NCI-H510A treated with DMSO at 0.1 percent for 48 hours (cell line): Measurements from ENCODE around the gene C2orf92.

ENCODE experiments used
- DNase-seq: peaks from one replicate; lab custom pipeline; 2025; lab: John Stamatoyannopoulos, UW

The C2orf92 gene

GRCh38 chr2:97714084-97714949 lies 44.8 kb downstream of the C2orf92 start:
- no peak for DNase-seq

GRCh38 chr2:97714950-97715652 lies 45.6 kb downstream of the C2orf92 start:
- no peak for DNase-seq

DNA sequence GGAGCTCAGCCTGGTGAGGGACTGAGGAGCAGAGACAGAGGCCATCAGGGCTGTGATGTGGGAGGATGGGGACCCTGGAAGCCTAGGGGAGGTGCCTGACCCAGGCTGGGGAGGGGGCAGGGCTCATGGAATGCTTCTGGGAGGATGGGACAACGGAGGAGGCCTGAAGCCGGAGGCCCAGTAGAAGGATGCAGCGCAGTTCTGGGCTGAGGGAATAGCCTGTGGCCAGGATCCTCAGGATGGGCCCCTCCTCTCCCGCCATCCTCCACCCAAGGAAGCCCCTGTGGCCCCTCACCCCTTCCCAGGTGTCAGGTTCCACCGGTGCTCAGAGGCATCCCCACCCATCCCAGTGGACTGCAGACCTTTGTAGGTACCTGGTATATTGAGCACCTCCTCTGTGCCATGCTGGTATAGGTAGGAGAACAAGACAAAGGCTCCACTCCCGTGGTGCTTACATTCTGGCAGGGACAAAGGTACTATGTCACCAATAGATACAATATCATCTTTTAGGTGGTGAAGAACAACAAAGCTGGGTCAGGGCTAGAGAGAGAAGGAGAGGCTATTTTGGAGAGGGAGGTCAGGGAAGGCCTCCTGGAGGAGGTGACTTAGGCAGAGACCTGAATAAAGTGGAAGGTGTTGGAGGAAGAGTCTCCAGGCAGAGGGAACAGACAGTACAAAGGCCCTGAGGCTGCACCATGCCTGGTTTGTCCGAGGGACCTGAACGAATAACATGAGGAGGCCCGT lies 46.6 kb downstream of the C2orf92 start:
- no peak for DNase-seq

DNA sequence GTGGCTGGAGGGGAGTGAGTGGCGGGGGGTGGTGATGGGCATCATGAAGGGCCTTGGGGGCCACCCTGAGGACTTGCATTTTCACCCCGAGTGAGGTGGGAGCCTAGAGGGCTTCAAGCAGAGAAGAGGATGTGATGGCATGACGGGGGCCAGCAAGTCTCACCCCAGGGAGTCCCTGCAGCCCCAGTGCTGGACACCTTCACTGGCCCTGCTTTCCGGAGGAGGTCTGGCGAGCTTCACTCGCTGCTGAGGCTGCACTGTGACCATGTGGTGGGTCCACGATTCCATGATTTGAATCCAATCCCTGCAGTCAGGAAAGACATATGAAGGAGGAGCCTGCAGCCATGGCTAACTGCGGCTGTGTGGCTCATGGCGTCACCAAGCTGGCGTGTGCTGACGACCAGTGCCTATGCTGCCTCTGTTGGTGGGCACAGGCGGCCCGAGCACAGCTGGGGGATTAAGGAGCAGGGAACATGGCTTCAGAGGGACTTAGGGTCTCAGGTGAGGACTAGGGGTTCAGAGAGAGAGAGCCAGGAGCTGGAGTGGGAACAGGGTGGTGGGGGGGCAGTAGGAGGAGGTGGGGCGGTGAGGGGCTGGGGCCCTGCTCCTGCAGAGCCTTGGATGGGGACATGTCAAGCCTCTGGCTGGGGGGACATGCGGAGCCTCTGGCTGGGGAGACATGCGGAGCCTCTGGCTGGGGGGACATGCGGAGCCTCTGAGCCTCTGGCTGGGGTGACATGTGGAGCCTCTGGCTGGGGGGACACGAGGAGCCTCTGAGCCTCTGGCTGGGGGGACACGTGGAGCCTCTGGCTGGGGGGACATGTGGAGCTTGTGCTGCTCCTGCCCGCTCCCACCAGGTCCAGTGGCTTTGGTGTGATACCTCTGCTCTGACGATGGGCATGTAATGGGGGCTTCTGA lies 47.4 kb downstream of the C2orf92 start:
- no peak for DNase-seq

- no peak for DNase-seq
Observed at GRCh38 chr2:97717613-97717995, 48.1 kb downstream of the C2orf92 start.

DNA sequence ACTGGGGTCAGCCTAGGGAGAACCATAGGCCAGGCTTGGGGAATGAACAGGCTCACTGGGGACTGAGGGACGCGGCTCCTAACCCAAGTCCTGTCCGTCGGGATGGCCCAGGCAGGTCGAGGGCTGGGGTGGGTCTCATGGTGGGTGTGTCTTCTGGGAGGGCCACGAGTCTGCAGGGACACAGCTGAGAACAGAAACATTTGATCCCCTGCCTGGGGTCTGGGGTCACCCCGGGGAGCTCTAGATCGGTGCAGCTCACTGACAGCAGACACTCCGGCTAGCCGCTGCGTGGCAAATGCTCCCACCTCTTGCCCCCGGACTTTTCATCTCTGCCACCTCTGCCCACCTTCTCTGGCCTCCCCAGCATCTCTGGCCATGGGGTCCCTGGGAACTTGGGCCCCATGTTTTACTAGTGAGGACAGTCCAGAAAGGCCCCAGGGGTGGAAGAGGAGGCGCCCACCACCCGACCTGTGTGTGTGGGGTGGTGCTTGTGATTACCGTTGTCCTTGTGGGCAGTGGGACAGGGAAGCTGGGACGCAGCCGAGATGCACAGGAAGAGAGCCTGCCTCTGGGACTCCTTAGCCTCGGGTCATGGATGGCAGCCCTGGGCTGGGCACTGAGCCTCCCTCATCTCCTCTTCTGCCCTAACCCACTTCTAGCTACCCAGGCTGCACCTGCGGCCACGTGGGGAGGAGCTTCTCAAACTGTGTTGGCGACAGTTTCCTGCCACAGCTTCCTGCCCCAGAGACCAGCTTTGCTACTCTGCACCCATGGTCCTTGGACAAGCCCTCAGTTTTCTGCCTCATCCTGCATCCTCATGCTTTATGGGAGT lies 48.8 kb downstream of the C2orf92 start:
- no peak for DNase-seq

DNA sequence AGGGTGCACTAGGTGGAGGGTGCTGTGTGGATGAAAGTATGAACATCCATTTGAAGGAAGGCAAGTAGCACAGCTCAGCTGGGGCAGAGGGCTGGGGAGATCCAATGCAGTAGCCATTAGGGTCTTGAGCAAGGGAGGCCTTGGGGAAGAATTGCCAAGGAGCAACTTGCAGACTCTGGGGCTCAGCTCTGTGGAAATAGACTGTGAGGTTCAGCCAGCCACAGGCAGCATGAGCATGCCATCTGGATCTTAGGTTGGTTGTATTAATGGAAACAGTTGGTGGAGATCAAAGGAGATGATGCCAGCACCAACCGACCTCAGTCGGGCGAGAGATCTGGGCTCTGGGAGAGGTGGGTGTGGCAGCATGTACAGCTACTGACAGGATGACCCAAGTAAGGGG lies 49.4 kb downstream of the C2orf92 start:
- DNase-seq: no peak

DNA sequence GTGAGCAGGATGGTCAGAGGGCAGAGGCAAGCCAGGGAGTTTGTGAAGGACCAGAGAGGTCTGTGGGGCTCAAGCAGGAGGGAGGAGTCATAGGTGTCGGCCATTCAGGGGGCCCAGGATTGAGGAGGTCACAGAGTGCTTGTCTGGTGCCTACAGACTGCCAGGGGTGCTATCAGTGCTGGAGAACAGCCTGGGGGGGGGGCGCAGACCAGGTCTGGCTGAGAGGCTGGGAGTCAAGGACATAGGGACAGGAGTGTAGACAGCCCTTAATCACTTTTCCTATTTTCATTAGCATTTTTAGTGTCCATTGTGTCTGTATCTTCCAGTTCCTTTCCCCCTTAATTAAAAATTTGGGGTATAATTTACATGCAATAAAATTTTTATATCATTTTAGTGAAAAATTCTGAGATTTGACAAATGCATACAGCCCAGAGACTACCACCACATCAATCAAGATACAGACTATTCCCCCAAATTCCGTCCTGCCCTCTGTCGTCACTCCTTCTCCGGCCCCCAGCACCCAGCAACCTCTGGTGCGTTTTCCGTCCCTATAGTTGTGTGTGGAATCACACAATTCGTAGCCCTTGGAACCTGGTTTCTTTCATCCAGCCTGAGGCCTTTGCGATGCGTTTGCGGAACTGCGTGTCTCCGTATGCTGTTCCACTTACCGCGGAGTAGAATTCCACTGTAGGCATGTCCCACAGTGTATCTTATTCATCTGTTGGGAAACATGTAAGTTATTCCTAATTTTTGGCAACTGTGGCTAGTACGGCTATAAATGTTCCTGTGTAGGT lies 50.0 kb downstream of the C2orf92 start:
- no peak for DNase-seq

- DNase-seq: no peak
Observed at GRCh38 chr2:97720746-97721145, 51.2 kb downstream of the C2orf92 start.

GRCh38 chr2:97722227-97722626 lies 52.7 kb downstream of the C2orf92 start:
- DNase-seq: no peak

GRCh38 chr2:97723156-97724072 lies 53.9 kb downstream of the C2orf92 start:
- DNase-seq: no peak

DNA sequence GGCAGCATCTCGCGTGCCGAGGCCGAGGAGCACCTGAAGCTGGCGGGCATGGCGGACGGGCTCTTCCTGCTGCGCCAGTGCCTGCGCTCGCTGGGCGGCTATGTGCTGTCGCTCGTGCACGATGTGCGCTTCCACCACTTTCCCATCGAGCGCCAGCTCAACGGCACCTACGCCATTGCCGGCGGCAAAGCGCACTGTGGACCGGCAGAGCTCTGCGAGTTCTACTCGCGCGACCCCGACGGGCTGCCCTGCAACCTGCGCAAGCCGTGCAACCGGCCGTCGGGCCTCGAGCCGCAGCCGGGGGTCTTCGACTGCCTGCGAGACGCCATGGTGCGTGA lies 54.5 kb downstream of the C2orf92 start:
- DNase-seq: no peak

GRCh38 chr2:97724501-97724900 lies 55.0 kb downstream of the C2orf92 start:
- DNase-seq: no peak

- no peak for DNase-seq
Observed at GRCh38 chr2:97724946-97725688, 55.6 kb downstream of the C2orf92 start.

DNA sequence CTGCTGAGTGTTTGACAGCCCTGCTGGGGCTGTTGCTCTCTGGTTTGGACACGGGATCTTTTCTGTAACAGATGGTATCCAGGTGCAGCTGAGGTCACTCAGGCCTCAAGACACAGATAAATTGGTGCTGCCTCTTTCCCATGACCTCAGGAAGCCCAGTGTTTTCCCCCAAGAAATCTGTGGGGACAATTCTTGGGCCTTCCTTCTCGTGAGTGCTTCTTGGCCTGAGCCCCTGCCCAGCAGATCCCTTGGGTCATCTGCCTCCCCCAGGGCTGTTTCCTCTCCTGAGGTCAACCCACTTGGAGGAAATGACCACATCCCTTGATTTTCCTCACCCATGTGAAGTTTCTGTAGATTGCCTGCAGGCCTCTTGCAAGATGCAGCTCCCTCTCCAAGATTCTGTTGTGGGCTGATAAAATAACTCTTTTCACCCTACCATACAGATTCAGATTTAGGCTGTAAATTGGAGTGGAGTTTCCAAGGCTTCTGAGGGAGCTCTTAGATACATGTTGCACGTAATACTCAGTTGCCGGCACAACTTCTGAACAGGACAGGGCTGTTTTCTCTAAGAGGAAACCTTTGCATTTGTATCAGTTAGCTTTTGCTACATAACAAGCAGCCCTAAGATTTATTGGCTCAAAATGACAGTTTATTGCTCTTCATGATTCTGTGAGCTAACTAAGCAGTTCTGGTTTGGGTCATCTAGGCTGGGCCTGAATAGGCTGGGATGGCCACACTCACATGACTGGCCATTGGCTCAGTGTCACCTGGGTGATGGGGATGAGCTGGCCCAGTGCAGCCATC lies 57.0 kb downstream of the C2orf92 start:
- no peak for DNase-seq

GRCh38 chr2:97727296-97727695 lies 57.8 kb downstream of the C2orf92 start:
- no peak for DNase-seq

DNA sequence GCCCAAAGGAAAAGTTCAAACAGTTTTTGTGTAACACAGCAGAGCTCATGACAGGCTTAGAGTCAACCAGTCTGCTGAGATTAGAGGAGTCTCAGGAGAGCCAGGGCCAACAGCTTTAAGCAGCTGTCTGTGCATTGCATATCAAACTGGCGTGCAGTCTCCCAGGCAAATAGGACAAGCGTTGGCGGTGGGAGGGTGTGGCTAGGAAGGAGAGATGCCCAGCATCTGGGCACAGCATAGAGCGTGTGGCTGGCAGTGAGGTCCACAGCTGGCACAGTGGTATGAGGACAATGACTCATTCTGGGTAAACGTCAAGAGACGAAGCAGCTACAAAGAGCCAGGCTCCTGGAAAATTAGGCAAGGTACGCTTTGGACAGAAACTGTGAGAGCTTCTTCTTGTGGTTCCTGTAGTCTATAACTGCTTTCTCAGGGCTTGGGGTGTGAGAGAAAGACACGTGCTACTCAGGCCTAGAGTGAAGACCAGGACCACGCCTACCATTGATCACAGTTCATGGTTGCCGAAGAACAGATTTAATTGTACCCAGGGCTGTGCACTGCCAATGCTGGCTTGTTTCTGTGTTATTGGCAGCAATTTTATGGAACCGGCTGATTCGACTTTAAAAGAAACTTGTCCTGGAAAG lies 58.7 kb downstream of the C2orf92 start:
- DNase-seq: no peak
